ENCODE results near the gene LRPPRC.

GRCh38 chr2:44033947-44034346 is 38.2 kb upstream of the LRPPRC start:
- TF ChIP-seq, protein P1, sequence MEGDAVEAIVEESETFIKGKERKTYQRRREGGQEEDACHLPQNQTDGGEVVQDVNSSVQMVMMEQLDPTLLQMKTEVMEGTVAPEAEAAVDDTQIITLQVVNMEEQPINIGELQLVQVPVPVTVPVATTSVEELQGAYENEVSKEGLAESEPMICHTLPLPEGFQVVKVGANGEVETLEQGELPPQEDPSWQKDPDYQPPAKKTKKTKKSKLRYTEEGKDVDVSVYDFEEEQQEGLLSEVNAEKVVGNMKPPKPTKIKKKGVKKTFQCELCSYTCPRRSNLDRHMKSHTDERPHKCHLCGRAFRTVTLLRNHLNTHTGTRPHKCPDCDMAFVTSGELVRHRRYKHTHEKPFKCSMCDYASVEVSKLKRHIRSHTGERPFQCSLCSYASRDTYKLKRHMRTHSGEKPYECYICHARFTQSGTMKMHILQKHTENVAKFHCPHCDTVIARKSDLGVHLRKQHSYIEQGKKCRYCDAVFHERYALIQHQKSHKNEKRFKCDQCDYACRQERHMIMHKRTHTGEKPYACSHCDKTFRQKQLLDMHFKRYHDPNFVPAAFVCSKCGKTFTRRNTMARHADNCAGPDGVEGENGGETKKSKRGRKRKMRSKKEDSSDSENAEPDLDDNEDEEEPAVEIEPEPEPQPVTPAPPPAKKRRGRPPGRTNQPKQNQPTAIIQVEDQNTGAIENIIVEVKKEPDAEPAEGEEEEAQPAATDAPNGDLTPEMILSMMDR (IDR thresholded peaks at IDR 0.05), result no peak
- TF ChIP-seq POLR2A (IDR thresholded peaks at IDR 0.05) (no peak), EP300 (IDR thresholded peaks at IDR 0.05) (no peak), POLR2AphosphoS5 (IDR thresholded peaks at IDR 0.05) (no peak)
